ENCODE data around the gene INHA. TPM values are rescaled to one million over a fixed set of nuclear protein-coding genes. Genes with fewer than 3 reads are reported as not detected.
A peak's percentile ranks its signal among the peaks of the same experiment; 100 is the strongest.

INHA gene, protein sequence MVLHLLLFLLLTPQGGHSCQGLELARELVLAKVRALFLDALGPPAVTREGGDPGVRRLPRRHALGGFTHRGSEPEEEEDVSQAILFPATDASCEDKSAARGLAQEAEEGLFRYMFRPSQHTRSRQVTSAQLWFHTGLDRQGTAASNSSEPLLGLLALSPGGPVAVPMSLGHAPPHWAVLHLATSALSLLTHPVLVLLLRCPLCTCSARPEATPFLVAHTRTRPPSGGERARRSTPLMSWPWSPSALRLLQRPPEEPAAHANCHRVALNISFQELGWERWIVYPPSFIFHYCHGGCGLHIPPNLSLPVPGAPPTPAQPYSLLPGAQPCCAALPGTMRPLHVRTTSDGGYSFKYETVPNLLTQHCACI
- total RNA-seq = not detected

DNA sequence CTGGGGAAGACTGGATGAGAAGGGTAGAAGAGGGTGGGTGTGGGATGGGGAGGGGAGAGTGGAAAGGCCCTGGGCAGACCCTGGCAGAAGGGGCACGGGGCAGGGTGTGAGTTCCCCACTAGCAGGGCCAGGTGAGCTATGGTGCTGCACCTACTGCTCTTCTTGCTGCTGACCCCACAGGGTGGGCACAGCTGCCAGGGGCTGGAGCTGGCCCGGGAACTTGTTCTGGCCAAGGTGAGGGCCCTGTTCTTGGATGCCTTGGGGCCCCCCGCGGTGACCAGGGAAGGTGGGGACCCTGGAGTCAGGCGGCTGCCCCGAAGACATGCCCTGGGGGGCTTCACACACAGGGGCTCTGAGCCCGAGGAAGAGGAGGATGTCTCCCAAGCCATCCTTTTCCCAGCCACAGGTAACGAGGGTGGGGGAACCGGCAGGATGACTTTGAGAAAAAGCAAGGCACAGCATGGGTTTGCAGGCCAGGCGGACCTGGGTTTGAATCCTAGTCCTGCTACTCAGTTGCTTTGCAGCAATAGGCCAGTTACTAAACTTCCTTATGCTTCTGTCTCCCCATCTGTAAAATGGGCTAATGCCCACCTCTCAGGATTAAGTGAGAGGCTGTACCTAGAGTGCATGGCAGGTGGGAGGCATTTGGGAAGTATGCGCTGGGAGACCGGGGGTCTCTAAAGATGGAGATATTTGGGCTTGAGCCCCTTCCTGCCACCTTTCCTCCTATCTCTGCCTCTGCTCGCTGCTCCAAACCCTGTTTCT is at the start of gene INHA:
TSS of gene INHA (plus strand) at position 74 of the 765 bp plus-strand sequence. CDS start at position 139, 65 bp downstream.
- H3K4me1 Mint-ChIP-seq (ENCODE audit: low read depth) = no peaks in the 10 kb centered on the region
- peak within 1 kb of the TSS; percentile 36 for H3K4me3 Mint-ChIP-seq
- intact Hi-C loops (cut with micrococcal nuclease) = no loop called here
- H3K27me3 Mint-ChIP-seq (ENCODE audit: low read depth) = peaks cover 36% of the 10 kb centered on the region
- no peaks in the 10 kb centered on the region for H3K36me3 Mint-ChIP-seq (ENCODE audit: low read depth)
- no peak for DNase-seq
- no peaks in the 10 kb centered on the region for H3K9me3 Mint-ChIP-seq
- CTCF ChIA-PET = interaction anchor here (0.9 to 1.4 kb wide), 2 partner anchors 12 to 169 kb away, joined by 4 to 6 read pairs; no protein-coding TSS in a partner anchor
- no peak within 1 kb of the TSS for H3K27ac Mint-ChIP-seq

- peaks cover 68% of the 10 kb centered on the region for H3K27me3 Mint-ChIP-seq (ENCODE audit: low read depth)
- no peak overlapping the region for H3K27ac Mint-ChIP-seq
- no peak overlapping the region for H3K4me3 Mint-ChIP-seq
- no peaks in the 10 kb centered on the region for H3K36me3 Mint-ChIP-seq (ENCODE audit: low read depth)
- CTCF ChIA-PET = interaction anchor here (0.6 to 2.3 kb wide), 6 partner anchors 12 to 493 kb away, joined by 3 to 6 read pairs (median 3); no protein-coding TSS in a partner anchor
- intact Hi-C loops (cut with micrococcal nuclease) = no loop called here
- DNase-seq = no peak
- H3K4me1 Mint-ChIP-seq (ENCODE audit: low read depth) = peaks cover 14% of the 10 kb centered on the region
- no peaks in the 10 kb centered on the region for H3K9me3 Mint-ChIP-seq
Measured at GRCh38 chr2:219523031-219523671, 49.0 kb upstream of the INHA start.

DNA sequence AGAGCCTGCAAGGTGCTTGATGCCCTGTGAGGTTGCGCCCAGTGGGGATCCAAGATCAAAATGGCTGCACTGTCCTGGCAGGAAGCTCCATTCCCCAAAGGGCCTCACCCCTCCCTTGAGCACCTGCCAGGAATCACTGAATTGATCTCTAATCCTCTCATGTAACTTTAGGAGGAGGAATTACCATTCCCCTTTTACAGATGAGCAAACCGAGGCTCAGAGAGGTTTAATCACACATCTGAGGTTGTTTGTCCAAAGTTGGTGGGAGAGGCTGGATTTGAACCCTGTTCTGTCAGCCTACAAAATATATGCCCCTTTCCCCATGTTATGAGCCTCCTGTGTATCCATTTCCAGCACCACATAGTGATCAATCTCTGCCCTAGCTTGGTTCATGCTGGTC is 47.3 kb upstream of the INHA start:
- DNase-seq = no peak
- Mint-ChIP-seq H3K9me3 (no peaks in the 10 kb centered on the region), H3K4me1 (ENCODE audit: low read depth) (peaks cover 14% of the 10 kb centered on the region), H3K27ac (no peak overlapping the region), H3K4me3 (no peak overlapping the region), H3K36me3 (ENCODE audit: low read depth) (no peaks in the 10 kb centered on the region), H3K27me3 (ENCODE audit: low read depth) (peaks cover 74% of the 10 kb centered on the region)
- CTCF ChIA-PET = interaction anchor here (1.2 to 8.1 kb wide), 2 partner anchors 17 to 28 kb away, joined by 5 to 211 read pairs; partner anchors contain the start of gene GMPPA
- intact Hi-C loops (cut with micrococcal nuclease) = no loop called here

- Mint-ChIP-seq H3K27ac (no peak overlapping the region), H3K9me3 (no peaks in the 10 kb centered on the region), H3K27me3 (ENCODE audit: low read depth) (peaks cover 78% of the 10 kb centered on the region), H3K36me3 (ENCODE audit: low read depth) (no peaks in the 10 kb centered on the region), H3K4me3 (no peak overlapping the region), H3K4me1 (ENCODE audit: low read depth) (peaks cover 14% of the 10 kb centered on the region)
- CTCF ChIA-PET = interaction anchor here (1.4 to 8.1 kb wide), 4 partner anchors 29 to 123 kb away, joined by 3 to 211 read pairs (median 76); partner anchors contain the start of gene GMPPA
- intact Hi-C loops (cut with micrococcal nuclease) = no loop called here
- DNase-seq = no peak
Measured at GRCh38 chr2:219525533-219526232, 46.4 kb upstream of the INHA start.

DNA sequence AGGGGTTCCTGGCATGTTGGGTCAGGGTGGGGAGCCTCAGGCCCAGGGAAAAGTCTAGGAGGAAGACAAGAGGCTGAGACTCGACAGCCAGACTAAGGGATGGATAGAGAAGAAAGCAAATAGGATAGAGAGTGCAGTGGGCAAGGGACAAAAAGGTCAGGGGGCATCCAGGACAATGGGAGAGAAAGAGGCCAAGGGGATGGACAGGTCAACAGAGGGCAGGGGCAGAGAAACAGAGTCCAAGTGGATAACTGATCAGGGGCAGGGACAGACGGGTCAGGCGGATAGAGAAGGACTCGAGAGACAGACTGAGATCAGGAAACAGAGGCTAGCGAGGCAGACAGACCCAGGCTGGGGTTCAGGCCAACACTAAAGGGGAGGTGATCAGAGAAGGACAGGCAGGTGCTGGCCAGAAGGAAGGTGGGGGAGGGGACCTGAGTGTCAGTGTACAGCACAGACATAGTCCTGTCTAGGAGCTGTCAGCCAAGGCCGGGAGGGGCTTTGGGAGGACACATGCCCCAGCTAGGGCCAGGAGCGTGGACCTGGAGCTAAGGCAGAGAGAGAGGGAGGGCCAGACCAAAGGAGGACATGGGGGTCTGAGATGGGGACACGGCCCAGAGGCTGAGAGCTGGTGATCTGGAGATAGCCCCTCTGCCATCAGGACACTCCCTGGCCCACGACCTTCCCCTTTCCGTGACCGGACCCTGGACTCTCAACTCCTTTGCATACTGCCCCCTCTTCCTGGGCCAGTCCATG is 45.6 kb upstream of the INHA start:
- H3K27ac Mint-ChIP-seq = no peak overlapping the region
- peaks cover 80% of the 10 kb centered on the region for H3K27me3 Mint-ChIP-seq (ENCODE audit: low read depth)
- no peaks in the 10 kb centered on the region for H3K9me3 Mint-ChIP-seq
- H3K36me3 Mint-ChIP-seq (ENCODE audit: low read depth) = no peaks in the 10 kb centered on the region
- intact Hi-C loops (cut with micrococcal nuclease) = no loop called here
- DNase-seq = no peak
- H3K4me1 Mint-ChIP-seq (ENCODE audit: low read depth) = peaks cover 12% of the 10 kb centered on the region
- CTCF ChIA-PET = interaction anchor here (1.4 to 8.1 kb wide), 7 partner anchors 13 to 124 kb away, joined by 3 to 211 read pairs (median 65); partner anchors contain the start of gene GMPPA
- no peak overlapping the region for H3K4me3 Mint-ChIP-seq

DNA sequence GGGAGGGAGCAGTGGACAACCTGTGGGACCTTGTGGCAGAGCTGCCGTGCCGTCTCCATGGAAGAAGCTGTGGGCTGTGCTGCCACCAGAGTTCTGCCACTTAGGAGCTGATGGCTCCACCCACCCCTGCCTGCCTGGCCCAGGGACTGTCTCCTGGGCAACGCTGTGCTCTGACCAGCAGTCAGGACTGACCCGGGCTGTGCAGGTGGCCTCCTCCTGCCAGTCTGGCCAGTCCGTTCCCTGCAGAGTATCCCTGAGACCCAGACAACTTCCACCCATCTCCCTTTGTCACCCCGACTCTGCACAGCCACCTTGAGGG is 45.1 kb upstream of the INHA start:
- peaks cover 7% of the 10 kb centered on the region for H3K4me1 Mint-ChIP-seq (ENCODE audit: low read depth)
- CTCF ChIA-PET = interaction anchor here (1.4 to 8.1 kb wide), 9 partner anchors 13 to 124 kb away, joined by 3 to 211 read pairs (median 29); partner anchors contain the start of genes ASIC4 and GMPPA
- no peak overlapping the region for H3K27ac Mint-ChIP-seq
- DNase-seq = no peak
- peaks cover 75% of the 10 kb centered on the region for H3K27me3 Mint-ChIP-seq (ENCODE audit: low read depth)
- no peaks in the 10 kb centered on the region for H3K9me3 Mint-ChIP-seq
- no peaks in the 10 kb centered on the region for H3K36me3 Mint-ChIP-seq (ENCODE audit: low read depth)
- no peak overlapping the region for H3K4me3 Mint-ChIP-seq
- intact Hi-C loops (cut with micrococcal nuclease) = no loop called here

GRCh38 chr2:219527472-219527871 is 44.6 kb upstream of the INHA start:
- H3K27me3 Mint-ChIP-seq (ENCODE audit: low read depth) = peaks cover 74% of the 10 kb centered on the region
- no peak overlapping the region for H3K4me3 Mint-ChIP-seq
- no peaks in the 10 kb centered on the region for H3K36me3 Mint-ChIP-seq (ENCODE audit: low read depth)
- CTCF ChIA-PET = interaction anchor here (0.8 to 8.1 kb wide), 10 partner anchors 8 to 125 kb away, joined by 3 to 211 read pairs (median 32); partner anchors contain the start of genes ASIC4 and GMPPA
- H3K27ac Mint-ChIP-seq = no peak overlapping the region
- H3K9me3 Mint-ChIP-seq = no peaks in the 10 kb centered on the region
- intact Hi-C loops (cut with micrococcal nuclease) = no loop called here
- DNase-seq = no peak
- peaks cover 6% of the 10 kb centered on the region for H3K4me1 Mint-ChIP-seq (ENCODE audit: low read depth)

- Mint-ChIP-seq H3K9me3 (no peaks in the 10 kb centered on the region), H3K27ac (no peak overlapping the region), H3K27me3 (ENCODE audit: low read depth) (peaks cover 52% of the 10 kb centered on the region), H3K4me3 (no peak overlapping the region), H3K36me3 (ENCODE audit: low read depth) (no peaks in the 10 kb centered on the region), H3K4me1 (ENCODE audit: low read depth) (no peaks in the 10 kb centered on the region)
- CTCF ChIA-PET = interaction anchor here (0.5 to 8.1 kb wide), 44 partner anchors 9 to 434 kb away, joined by 3 to 211 read pairs (median 5); partner anchors contain the start of genes ASIC4, DNPEP and GMPPA
- intact Hi-C loops (cut with micrococcal nuclease) = loop anchor here (1.0 kb wide), 5 partner anchors 21 to 127 kb away; partner anchors contain the start of gene GMPPA
- peak; percentile 90 for DNase-seq
Measured at GRCh38 chr2:219530048-219530963, 41.8 kb upstream of the INHA start.

- Mint-ChIP-seq H3K4me3 (no peak overlapping the region), H3K27ac (no peak overlapping the region), H3K27me3 (ENCODE audit: low read depth) (peaks cover 39% of the 10 kb centered on the region), H3K36me3 (ENCODE audit: low read depth) (no peaks in the 10 kb centered on the region), H3K4me1 (ENCODE audit: low read depth) (no peaks in the 10 kb centered on the region), H3K9me3 (no peaks in the 10 kb centered on the region)
- intact Hi-C loops (cut with micrococcal nuclease) = no loop called here
- CTCF ChIA-PET = interaction anchor here (0.7 to 8.1 kb wide), 8 partner anchors 8 to 180 kb away, joined by 3 to 211 read pairs (median 4); partner anchors contain the start of genes GMPPA and STK11IP
- DNase-seq = no peak
Measured at GRCh38 chr2:219531639-219532377, 40.3 kb upstream of the INHA start.

DNA sequence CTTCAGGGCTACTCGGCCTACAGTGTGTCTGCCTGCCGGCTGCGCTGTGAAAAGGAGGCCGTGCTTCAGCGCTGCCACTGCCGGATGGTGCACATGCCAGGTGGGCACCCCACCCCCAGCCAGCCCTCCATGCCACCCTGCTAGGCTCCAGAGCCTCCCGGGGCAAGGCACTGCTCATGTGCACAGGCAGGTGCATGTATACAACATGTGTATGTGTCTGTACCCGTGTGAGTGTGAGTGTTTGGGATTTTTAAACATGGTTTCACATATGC is 39.8 kb upstream of the INHA start:
- H3K27ac Mint-ChIP-seq = no peak overlapping the region
- H3K9me3 Mint-ChIP-seq = no peaks in the 10 kb centered on the region
- H3K27me3 Mint-ChIP-seq (ENCODE audit: low read depth) = peaks cover 34% of the 10 kb centered on the region
- intact Hi-C loops (cut with micrococcal nuclease) = no loop called here
- no peaks in the 10 kb centered on the region for H3K4me1 Mint-ChIP-seq (ENCODE audit: low read depth)
- DNase-seq = no peak
- no peaks in the 10 kb centered on the region for H3K36me3 Mint-ChIP-seq (ENCODE audit: low read depth)
- no peak overlapping the region for H3K4me3 Mint-ChIP-seq
- CTCF ChIA-PET = interaction anchor here (0.9 to 8.1 kb wide), 7 partner anchors 7 to 180 kb away, joined by 3 to 211 read pairs (median 4); partner anchors contain the start of genes GMPPA and STK11IP
